Lower lobe of right lung (tissue), 2 donors: ENCODE measurements around the gene FASN. TPM values are rescaled to one million over a fixed set of nuclear protein-coding genes. Genes with fewer than 3 reads are reported as not detected.

Experiments
- ATAC-seq, 2 donors: fragments of 200-7000 bp; cut with Tn5 transposase; one replicate each; pipeline ENCODE4 v1.9.1; 2020 to 2022; ENCODE audit warnings: mild to moderate bottlenecking in 2 of 2, moderate library complexity in 2 of 2
- DNase-seq: peaks from one replicate; pipeline ENCODE4 v3.0.0-alpha.2; 2020
- H3K27ac ChIP-seq: fragments of 200-600 bp; one replicate; pipeline ENCODE4 v1.8.0; 2022
- H3K27me3 ChIP-seq: fragments of 200-600 bp; one replicate; pipeline ENCODE4 v1.8.0; 2022; ENCODE audit warnings: low read depth
- H3K36me3 ChIP-seq: fragments of 200-600 bp; one replicate; pipeline ENCODE4 v1.8.0; 2022; ENCODE audit warnings: mild to moderate bottlenecking
- H3K4me1 ChIP-seq: fragments of 200-600 bp; one replicate; pipeline ENCODE4 v1.8.0; 2022
- H3K4me3 ChIP-seq: fragments of 200-600 bp; one replicate; pipeline ENCODE4 v1.8.0; 2022; ENCODE audit warnings: mild to moderate bottlenecking
- H3K9me3 ChIP-seq: fragments of 200-600 bp; one replicate; pipeline ENCODE4 v1.8.0; 2022
- CTCF ChIP-seq: fragments of 200-600 bp; IDR thresholded peaks from one replicate; pipeline ENCODE4 v1.8.0; 2022; ENCODE audit warnings: antibody characterized with exemption, mild to moderate bottlenecking
- intact Hi-C: fragments of 100-400 bp; cut with DNase I; formaldehyde crosslinking; loops from one replicate; pipeline ENCODE4 v1.11.0; 2022
- total RNA-seq: library from RNA; stranded (reverse); fragmentation: NEBNext Ultra II Directional; extraction: Animal tissue kit (Norgen Biotek cat#: 25700); gene quantifications from one replicate; pipeline ENCODE4 v1.2.1, GENCODE V29; 2021
- donor health status: DM: no; HTN: yes; CAD: no; lungs with severe emphysema.

The FASN gene
- total RNA-seq, 1 donor from 2014 or later = 302 TPM

DNA sequence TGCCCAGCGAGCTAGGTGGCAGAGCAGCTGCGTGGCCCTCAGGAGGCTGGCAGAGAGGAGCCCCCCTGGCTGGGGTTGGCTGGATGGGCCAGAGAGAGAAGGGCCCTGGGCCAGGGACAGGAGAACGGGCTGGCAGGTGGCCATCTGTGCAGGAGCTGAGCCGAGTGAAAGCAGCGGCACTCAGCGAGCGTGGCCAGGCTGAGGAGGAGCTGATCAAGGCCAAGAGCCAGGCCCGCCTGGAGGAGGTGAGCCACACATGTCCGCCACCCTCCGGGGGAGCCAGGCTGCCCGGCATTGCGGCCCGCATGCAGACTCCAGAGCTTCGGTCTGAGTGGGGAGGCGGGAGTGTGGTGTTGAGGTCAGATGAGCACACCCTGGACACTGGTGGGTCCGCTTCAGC is 68.6 kb downstream of the FASN start:
- Histone ChIP-seq H3K27me3 (peaks cover 8% of the 10 kb centered on the region), H3K27ac (no peak overlapping the region), H3K9me3 (no peaks in the 10 kb centered on the region), H3K4me3 (no peak overlapping the region), H3K36me3 (no peaks in the 10 kb centered on the region), H3K4me1 (peaks cover 22% of the 10 kb centered on the region)
- ATAC-seq (no peak), DNase-seq (no peak)
- TF ChIP-seq CTCF = no peak
- intact Hi-C loops = loop anchor here (5.0 kb wide), 1 partner anchor 133 kb away; no protein-coding TSS in a partner anchor

GRCh38 chr17:82028966-82029365 is 69.1 kb downstream of the FASN start:
- no peak for DNase-seq
- intact Hi-C loops = loop anchor here (5.0 kb wide), 1 partner anchor 133 kb away; no protein-coding TSS in a partner anchor

More at GRCh38 chr17:82028966-82029365, 69.1 kb downstream of the FASN start:
- TF ChIP-seq CTCF = no peak
- ATAC-seq = no peak
- Histone ChIP-seq H3K4me1 (peaks cover 26% of the 10 kb centered on the region), H3K36me3 (no peaks in the 10 kb centered on the region), H3K27me3 (peaks cover 8% of the 10 kb centered on the region), H3K4me3 (no peak overlapping the region), H3K9me3 (no peaks in the 10 kb centered on the region), H3K27ac (no peak overlapping the region)

Other genes with a start within 250 kb of the FASN start
- 432 TPM for gene P4HB, start 237.7 kb downstream of the FASN start, total RNA-seq
- 331 TPM for gene ARHGDIA, start 226.9 kb downstream of the FASN start, total RNA-seq
- gene ALYREF, start 206.7 kb downstream of the FASN start, total RNA-seq = 42.7 TPM
- 81.9 TPM for gene ANAPC11, start 206.5 kb downstream of the FASN start, total RNA-seq
- gene NPB, start 196.0 kb downstream of the FASN start, total RNA-seq = 0.71 TPM
- gene PCYT2, start 186.8 kb downstream of the FASN start, total RNA-seq = 39.7 TPM
- gene SIRT7, start 180.1 kb downstream of the FASN start, total RNA-seq = 32.8 TPM
- 30.7 TPM for gene MAFG, start 170.5 kb downstream of the FASN start, total RNA-seq
- gene PYCR1, start 160.9 kb downstream of the FASN start, total RNA-seq = 23.0 TPM
- not detected for gene MYADML2, start 151.0 kb downstream of the FASN start, total RNA-seq
- 4.4 TPM for gene NOTUM, start 137.0 kb downstream of the FASN start, total RNA-seq
- 45.3 TPM for gene ASPSCR1, start 120.6 kb downstream of the FASN start, total RNA-seq
- 43.8 TPM for gene CENPX, start 75.4 kb downstream of the FASN start, total RNA-seq
- gene LRRC45, start 74.9 kb downstream of the FASN start, total RNA-seq = 17.3 TPM
- gene RAC3, start 66.6 kb downstream of the FASN start, total RNA-seq = 2.8 TPM
- gene DCXR, start 60.5 kb downstream of the FASN start, total RNA-seq = 133 TPM
- 35.1 TPM for gene RFNG, start 46.4 kb downstream of the FASN start, total RNA-seq
- gene GPS1, start 46.3 kb downstream of the FASN start, total RNA-seq = 71.5 TPM
- 85.1 TPM for gene DUS1L, start 32.4 kb downstream of the FASN start, total RNA-seq
- gene CCDC57, start 114.6 kb upstream of the FASN start, total RNA-seq = 63.4 TPM
- gene SLC16A3, start 130.8 kb upstream of the FASN start, total RNA-seq = 81.9 TPM
- gene CSNK1D, start 175.5 kb upstream of the FASN start, total RNA-seq = 146 TPM
- 7.1 TPM for gene CD7, start 219.4 kb upstream of the FASN start, total RNA-seq
- gene SECTM1, start 235.5 kb upstream of the FASN start, total RNA-seq = 44.5 TPM